GM21825 (cell line): Measurements from ENCODE around the gene KMO.

Experiments used
- ATAC-seq: cut with Tn5 transposase; IDR thresholded peaks from one replicate; pipeline ENCODE4 v1.9.1; 2021; ENCODE audit warnings: mild to moderate bottlenecking, moderate library complexity; ENCODE audit not compliant: unreplicated experiment

Gene KMO

DNA sequence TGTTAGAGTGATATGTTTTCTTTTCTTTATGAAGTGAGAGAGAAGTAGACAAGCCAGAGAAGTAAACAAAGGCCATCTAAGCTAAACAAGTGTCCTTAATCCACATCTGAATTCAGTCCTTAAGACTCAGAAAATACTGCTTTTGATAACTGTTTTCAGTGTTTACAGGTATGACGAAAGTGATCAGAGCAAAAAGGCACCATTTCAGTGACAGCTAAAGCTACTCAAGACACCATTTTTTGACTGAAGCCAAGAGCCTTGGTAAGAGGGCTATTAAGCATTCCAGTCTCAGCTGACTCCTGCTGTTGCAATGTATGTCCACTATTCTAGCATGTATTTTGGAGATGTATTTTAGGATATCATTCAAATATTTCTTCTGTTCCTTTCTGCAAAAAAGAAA, 4.1 kb downstream of the KMO start:
- no peak for ATAC-seq

GRCh38 chr1:241536969-241537368, 4.8 kb downstream of the KMO start:
- ATAC-seq, result no peak

DNA sequence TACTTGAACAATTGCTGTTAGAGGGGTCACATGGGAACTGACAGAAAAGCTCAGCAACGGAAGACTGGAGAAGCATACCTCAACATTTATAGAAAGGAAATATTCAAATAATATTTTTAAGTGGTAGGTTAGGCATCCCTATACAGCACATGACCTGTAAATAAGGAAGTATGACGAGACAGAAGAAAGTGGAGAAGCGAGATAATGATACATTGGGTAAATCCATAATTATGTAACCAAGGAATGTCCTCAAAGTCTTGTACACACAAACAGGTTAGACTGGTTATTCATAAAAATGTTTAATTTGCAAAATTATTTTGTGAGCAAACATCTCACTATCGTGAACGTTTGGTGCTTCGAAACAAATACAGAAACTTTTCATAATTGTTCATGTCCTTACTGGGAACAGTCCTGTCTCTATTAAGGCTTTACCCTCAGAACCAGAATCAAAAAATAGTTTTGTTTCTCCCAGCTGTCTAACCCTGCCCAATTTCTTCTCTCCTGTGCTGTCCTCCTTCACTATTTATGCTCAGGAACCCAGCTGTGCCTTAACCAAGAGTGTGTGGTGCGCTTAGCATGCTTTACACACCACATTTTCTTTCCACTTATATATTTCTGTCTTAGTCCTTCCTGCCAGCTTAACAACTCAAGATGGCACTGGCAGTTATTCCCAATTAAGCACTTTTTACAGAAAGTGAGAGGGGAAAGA, 10.2 kb downstream of the KMO start:
- no peak for ATAC-seq

DNA sequence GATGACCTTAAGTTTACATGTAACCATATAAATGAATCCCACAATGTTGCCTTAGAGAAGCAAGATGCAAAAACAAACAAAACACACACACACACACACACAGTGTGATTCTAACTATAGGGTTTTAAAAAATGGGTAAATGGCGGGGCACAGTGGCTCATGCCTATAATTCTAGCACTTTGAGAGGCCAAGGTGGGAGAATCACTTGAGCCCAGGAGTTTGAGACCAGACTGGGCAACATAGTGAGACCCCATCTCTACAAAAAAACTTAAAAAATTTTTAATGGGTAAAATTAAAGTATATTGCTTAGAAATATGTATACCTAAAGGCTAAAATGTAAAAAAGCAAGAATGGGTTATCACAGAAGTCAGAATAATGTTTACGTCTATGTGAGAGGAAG, 15.8 kb downstream of the KMO start:
- no peak for ATAC-seq

DNA sequence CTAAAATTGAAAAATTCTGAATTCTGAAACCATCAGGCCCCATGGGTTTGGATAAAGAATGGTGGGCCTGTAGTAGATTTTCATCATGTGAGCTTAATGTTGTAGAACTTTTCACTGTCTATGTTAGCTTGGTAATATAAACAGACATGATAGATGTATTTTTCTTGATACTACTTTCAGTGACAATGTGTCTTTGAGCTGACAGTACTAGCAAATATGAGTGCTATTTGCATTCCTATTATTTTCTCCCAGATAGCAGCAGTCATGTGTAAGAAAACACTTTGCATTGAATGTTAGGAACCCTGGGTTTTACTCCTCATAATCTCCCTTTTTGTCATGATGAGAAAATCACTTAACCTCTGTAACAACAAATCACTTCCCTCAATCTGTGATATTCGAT, 18.1 kb downstream of the KMO start:
- no peak for ATAC-seq

GRCh38 chr1:241551759-241552638, 19.8 kb downstream of the KMO start:
- peak; percentile 84 for ATAC-seq

DNA sequence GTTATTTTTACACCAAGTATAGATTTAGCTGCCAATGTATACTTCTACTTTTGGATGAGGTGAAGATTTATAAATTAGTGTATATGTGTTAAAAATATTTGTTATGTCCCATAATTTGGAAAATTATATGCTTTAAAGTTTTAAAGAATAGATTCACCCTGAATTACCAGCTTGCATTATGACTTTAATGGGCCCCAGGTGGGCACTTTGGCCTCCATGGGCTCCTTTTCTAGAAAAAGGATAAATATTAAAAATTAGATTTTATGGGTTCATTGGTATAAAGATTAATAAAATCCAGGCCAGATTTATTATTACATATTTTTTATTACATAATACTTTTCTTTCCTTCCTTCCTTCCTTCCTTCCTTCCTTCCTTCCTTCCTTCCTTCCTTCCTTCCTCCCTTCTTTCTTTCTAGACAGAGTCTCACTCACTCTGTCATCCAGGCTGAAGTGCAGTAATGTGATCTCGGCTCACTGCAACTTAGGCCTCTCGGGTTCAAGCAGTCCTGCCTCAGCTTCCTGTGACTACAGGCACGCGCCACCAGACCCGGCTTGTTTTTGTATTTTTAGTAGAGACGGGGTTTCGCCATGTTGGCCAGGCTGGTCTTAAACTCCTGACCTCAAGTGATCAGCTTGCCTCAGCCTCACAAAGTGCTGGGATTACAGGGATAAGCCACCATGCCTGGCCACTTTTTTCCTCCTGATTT, 21.9 kb downstream of the KMO start:
- no peak for ATAC-seq

GRCh38 chr1:241555526-241555925, 23.3 kb downstream of the KMO start:
- ATAC-seq, result no peak

- no peak for ATAC-seq
These were observed 24.9 kb downstream of the KMO start for GRCh38 chr1:241557031-241557430.

DNA sequence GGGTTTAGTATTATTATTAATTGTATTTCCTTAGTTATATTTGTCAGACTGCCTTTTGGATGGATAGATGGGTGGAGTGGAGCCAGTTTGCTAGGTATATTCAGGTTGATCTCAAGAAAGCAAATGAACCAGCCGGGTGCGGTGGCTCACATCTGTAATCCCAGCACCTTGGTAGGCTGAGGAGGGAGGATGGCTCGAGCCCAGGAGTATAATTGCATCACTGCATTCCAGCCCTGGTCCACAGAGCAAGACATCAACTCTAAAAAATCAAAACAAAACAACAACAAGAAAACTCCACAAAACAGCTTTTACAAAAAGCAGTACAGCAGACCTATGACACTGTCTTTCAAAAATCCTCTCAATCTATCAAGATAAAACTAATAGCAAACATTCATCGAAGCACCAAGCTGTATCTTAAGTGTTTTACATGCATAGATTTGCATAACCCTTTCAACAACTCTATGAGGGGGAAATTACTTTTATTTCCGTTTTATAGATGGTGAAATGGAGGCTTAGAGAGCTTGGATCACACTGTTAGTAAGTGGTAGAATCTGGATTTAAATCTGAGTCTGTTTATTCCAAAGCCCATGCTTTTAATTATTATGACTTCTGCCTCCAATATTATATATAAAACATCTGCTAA, 25.5 kb downstream of the KMO start:
- ATAC-seq, result no peak

GRCh38 chr1:241560146-241560848, 28.1 kb downstream of the KMO start:
- no peak for ATAC-seq

- no peak for ATAC-seq
These were observed 28.6 kb downstream of the KMO start for GRCh38 chr1:241560849-241561187.

DNA sequence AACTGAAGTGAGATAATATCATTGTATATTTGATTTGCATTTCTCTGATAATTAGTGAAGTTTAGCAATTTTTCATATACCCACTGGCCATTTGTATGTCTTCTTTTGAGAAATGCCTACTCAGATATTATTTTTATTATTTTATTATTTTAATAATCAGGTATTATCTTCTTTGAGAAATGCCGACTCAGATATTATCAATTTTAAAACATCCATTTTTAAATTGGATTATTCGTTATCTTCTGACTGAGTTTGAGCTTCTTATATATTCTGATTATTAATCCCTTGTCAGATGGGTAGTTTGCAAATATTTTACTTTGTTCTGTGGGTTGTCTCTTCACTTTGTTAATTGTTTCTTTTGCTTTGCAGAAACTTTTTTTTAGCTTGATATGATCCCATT, 37.7 kb downstream of the KMO start:
- no peak for ATAC-seq

- no peak for ATAC-seq
These were observed 42.0 kb downstream of the KMO start for GRCh38 chr1:241574154-241574553.

- ATAC-seq, result no peak
These were observed 47.3 kb downstream of the KMO start for GRCh38 chr1:241579434-241579833.

DNA sequence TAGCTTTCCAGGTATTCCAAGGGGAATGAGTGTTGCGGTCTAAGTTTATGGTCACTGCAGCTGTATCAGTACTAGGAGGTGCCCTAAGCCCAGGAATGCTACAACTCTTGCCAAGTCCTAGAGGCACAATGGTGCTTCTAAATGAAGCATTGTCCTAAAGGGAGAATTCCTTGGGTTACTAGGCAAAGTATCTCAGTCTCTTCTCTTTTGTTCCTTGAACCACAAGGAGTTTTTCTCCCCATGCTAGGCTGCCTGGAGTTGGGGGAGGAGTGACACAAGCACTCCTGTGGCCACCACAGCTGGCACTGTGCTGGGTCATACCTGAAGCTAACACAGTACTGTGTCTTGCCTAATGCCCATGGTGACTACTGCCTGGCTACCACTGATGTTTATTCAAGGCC, 50.7 kb downstream of the KMO start:
- ATAC-seq, result no peak

DNA sequence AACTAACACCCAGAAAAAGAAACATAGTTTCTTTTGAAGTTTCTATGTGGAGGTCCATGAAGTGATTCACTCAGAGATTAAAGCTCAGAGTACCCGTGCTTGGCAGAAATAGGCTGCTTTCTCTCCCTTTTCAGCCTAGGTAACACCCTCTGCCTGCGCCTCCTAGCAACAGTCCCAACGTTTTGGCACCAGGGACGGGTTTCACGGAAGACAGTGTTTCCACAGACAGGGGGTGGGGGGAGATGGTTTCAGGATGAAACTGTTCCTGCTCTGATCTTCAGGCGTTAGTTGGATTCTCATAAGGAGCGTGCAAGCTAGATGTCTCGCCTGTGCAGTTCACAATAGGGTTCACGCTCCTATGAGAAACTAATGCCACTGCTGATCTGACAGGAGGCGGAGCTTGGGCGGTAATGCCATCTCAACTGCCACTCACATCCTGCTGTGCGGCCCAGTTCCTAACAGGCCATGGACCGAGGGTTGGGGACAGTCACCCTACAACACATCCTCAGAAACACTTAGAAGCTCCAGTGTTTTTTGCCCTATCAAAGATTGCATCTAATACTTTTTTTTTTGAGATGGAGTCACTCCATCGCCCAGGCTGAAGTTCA, 54.8 kb downstream of the KMO start:
- no peak for ATAC-seq

DNA sequence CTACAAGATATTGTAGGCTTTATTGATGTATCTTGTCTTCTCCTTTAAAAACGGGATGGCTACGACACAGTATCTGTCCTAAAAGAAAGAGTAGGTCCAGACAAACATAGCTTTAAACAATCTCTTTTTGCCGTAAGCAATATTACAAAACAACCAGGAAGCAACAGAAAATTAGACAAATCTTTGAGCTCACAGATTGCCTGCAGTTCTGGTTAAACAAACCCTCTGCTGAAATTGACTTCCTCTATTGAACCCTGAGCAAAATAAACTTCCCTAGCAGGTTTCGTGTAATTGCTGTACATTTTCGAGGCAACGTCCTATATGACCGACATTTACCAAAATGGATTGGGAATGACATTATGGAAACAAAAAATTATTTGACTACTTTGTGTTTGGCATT, 57.3 kb downstream of the KMO start:
- ATAC-seq, result no peak

DNA sequence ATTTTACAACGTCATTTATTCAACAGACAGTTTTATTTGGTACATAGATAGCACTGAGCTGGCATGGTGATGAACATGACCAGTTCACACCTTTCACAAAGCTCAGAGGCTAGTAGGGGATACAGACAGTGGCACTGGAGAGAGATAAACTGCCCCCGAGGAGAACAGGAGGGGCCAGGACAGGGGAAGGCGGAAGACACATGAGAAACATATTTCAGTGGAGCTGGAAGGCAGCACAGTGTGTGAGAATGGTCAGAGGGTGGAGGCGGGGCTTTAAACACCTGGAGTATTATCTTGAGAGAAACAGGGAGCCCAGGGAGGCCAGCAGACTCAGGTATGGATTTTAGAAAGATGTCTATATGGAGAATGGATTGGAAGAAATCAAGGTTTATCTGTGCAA, 58.5 kb downstream of the KMO start:
- no peak for ATAC-seq

DNA sequence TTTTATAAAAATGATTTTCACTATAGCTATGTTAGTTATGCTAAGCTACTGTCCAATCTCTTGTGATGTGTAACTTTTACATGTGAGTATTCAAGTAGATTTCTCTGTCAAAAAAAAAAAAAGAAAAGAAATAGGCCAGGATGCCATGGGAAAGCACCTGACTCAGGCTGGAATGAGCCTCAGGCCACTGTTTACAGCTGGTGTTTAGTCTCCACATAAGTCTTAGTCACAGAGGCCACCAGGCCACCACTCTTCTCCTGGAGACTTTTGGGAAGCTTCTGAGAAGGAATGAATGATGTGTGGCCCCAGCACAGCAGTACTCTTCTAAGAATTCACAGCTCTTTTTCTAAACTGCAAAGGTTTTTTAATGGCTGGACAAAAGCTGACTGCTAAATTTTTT, 59.1 kb downstream of the KMO start:
- ATAC-seq, result no peak
